GM23248 (cell line): Measurements from ENCODE around the gene RSF1.

ENCODE experiments used
- EZH2 ChIP-seq: fragments of 200-600 bp; sonication (generic); IDR thresholded peaks from 2 replicates; pipeline ENCODE4 v1.6.1; 2018; ENCODE audit warnings: antibody characterized with exemption, mild to moderate bottlenecking; ENCODE audit not compliant: insufficient read depth, poor library complexity, severe bottlenecking
- EZH2phosphoT487 ChIP-seq: fragments of 200-600 bp; sonication (generic); IDR thresholded peaks from 2 replicates; pipeline ENCODE4 v1.6.1; 2018; ENCODE audit warnings: antibody characterized with exemption, moderate library complexity, mild to moderate bottlenecking, low read depth; ENCODE audit not compliant: insufficient read depth

DNA sequence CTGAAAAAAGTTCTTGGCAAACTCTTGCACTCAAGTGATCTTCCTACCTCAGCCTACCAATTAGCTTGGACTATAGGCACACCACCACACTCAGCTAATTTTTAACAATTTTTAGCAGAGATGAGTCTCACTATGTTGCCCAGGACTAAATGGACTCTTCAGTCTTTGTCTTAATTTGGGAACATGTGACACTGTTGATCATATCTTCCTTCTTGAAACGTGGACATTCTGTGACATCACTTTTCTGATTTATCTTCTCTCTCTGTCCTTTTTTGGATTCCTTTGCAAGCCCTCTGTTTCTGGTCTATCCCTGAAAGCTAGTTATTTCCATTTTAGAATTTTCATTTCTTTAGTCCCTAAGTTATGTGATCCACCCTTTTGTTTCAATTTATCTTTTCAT is 42.0 kb downstream of the RSF1 start:
- TF ChIP-seq EZH2 (no peak), EZH2phosphoT487 (no peak)
